HepG2 (cell line): Measurements from ENCODE around the gene EPHA2. TPM values are rescaled to one million over a fixed set of nuclear protein-coding genes. Genes with fewer than 3 reads are reported as not detected.
A peak's percentile ranks its signal among the peaks of the same experiment; 100 is the strongest.

ENCODE experiments used
- ATAC-seq: fragments of 200-7000 bp; cut with Tn5 transposase; 3 replicates; pipeline ENCODE4 v1.9.1; 2020; ENCODE audit warnings: mild to moderate bottlenecking, moderate library complexity
- BruUV-seq: library from RNA; stranded (reverse); fragments of 400-500 nt; replicated peaks from 2 replicates; lab custom pipeline; 2021; lab: Mats Ljungman, UMichigan
- CTCF ChIA-PET: fragments of 300-600 bp; formaldehyde crosslinking; extraction: SDS; loops from one replicate; lab custom pipeline; 2021; ENCODE audit warnings: low total read pairs, inconsistent platforms, low intra/inter-chr PET ratio; lab: Yijun Ruan, JAX
- POLR2A ChIA-PET: fragments of 350-600 bp; sonication (Branson Sonifier 250); formaldehyde crosslinking; loops from one replicate; lab custom pipeline; 2020; ENCODE audit warnings: antibody characterized with exemption, inconsistent platforms; lab: Yijun Ruan, JAX
- DNase-seq: peaks from one replicate; pipeline ENCODE4 v3.0.0-alpha.2; 2015; ENCODE audit warnings: low spot score
- FAIRE-seq: peaks from 3 replicates; lab custom pipeline; 2011; peaks lifted over from hg19 to GRCh38; lab: Jason Lieb, UNC
- H2AFZ ChIP-seq: one replicate; pipeline ENCODE4 v1.6.1; 2011; ENCODE audit warnings: low read length, inconsistent platforms
- H3K27ac ChIP-seq: fragments of 300-600 bp; 3 replicates; pipeline ENCODE4 v1.8.0; 2011; ENCODE audit warnings: mixed run types, mild to moderate bottlenecking, mixed read lengths, low read length, inconsistent platforms; ENCODE audit not compliant: insufficient read depth; ENCODE audit errors: extremely low read length
- H3K27me3 ChIP-seq, 2 experiments: fragments of 200-600 bp in 1 of 2; 2 replicates in 1 of 2; 3 replicates in 1 of 2; pipeline versions ENCODE4 v1.6.0 to v1.8.0; 2011; ENCODE audit warnings: low read length in 2 of 2, mild to moderate bottlenecking in 2 of 2, moderate library complexity in 2 of 2, inconsistent platforms in 1 of 2; ENCODE audit not compliant: insufficient read depth in 2 of 2, control insufficient read depth in 1 of 2
- H3K36me3 ChIP-seq, 2 experiments: fragments of 200-600 bp in 1 of 2; replicated peaks in 1 of 2; 2 replicates in 1 of 2; 3 replicates in 1 of 2; pipeline versions ENCODE4 v1.5.1 to v1.8.0; 2011; ENCODE audit warnings: low read length in 2 of 2, inconsistent platforms in 1 of 2; ENCODE audit not compliant: insufficient read depth in 2 of 2, control insufficient read depth in 1 of 2
- H3K4me1 ChIP-seq: 2 replicates; pipeline ENCODE4 v1.5.1; 2012; ENCODE audit warnings: low read length, inconsistent platforms; ENCODE audit not compliant: insufficient read depth
- H3K4me2 ChIP-seq: 2 replicates; pipeline ENCODE4 v1.6.0; 2011; ENCODE audit warnings: low read depth, low read length, inconsistent platforms
- H3K4me3 ChIP-seq, 3 experiments: fragments of 200-600 bp in 1 of 3; sonication (generic), shearing (Covaris generic) in 1 of 3; replicated peaks in 1 of 3; 2 replicates each; pipeline ENCODE4 v1.5.1; 2011 to 2016; ENCODE audit warnings: low read length in 3 of 3, inconsistent platforms in 2 of 3, low read depth in 2 of 3, mild to moderate bottlenecking in 2 of 3, control low read depth in 1 of 3, mixed read lengths in 1 of 3; ENCODE audit not compliant: insufficient read depth in 1 of 3
- H3K79me2 ChIP-seq: one replicate; pipeline ENCODE4 v1.6.1; 2011; ENCODE audit warnings: low read length, inconsistent platforms; ENCODE audit not compliant: insufficient read depth
- H3K9ac ChIP-seq: 2 replicates; pipeline ENCODE4 v1.6.0; 2011; ENCODE audit warnings: mild to moderate bottlenecking, low read depth, low read length, inconsistent platforms; ENCODE audit not compliant: insufficient read depth
- H3K9me3 ChIP-seq: 2 replicates; pipeline ENCODE4 v1.5.1; 2012; ENCODE audit warnings: mild to moderate bottlenecking, low read length
- H4K20me1 ChIP-seq: 2 replicates; pipeline ENCODE4 v1.6.0; 2011; ENCODE audit warnings: inconsistent platforms, mild to moderate bottlenecking, low read length, moderate library complexity; ENCODE audit not compliant: insufficient read depth
- ATF1 ChIP-seq: IDR thresholded peaks from 2 replicates; pipeline ENCODE4 v1.6.1; 2016; ENCODE audit warnings: mild to moderate bottlenecking, control low read depth
- GMEB1 ChIP-seq: sonication (generic); formaldehyde crosslinking; IDR thresholded peaks from 2 replicates; pipeline ENCODE4 v1.5.1; 2020; ENCODE audit warnings: missing genetic modification reagents, mild to moderate bottlenecking, borderline replicate concordance
- HNF4G ChIP-seq, 2 experiments: sonication (generic) in 1 of 2; formaldehyde crosslinking in 1 of 2; IDR thresholded peaks; 2 replicates each; pipeline versions ENCODE4 v1.4.0 to v1.6.1; 2011 to 2020; ENCODE audit warnings: borderline replicate concordance in 2 of 2, low read depth in 2 of 2, mild to moderate bottlenecking in 2 of 2, low read length in 1 of 2, missing genetic modification reagents in 1 of 2, moderate library complexity in 1 of 2
- JARID2 ChIP-seq: sonication (generic); formaldehyde crosslinking; IDR thresholded peaks from 2 replicates; pipeline ENCODE4 v1.8.1; 2023; ENCODE audit warnings: missing genetic modification reagents, inconsistent platforms; ENCODE audit not compliant: insufficient replicate concordance
- KMT2A ChIP-seq: sonication (generic); formaldehyde crosslinking; IDR thresholded peaks from 2 replicates; pipeline ENCODE4 v1.4.0; 2020; ENCODE audit warnings: missing genetic modification reagents
- LCORL ChIP-seq, 2 experiments: fragments of 450-650 bp in 1 of 2; sonication (generic) in 1 of 2; formaldehyde crosslinking in 1 of 2; IDR thresholded peaks; 2 replicates each; pipeline versions ENCODE4 v1.5.0 to v1.6.1; 2017 to 2020; ENCODE audit warnings: antibody characterized with exemption in 1 of 2, missing genetic modification reagents in 1 of 2
- NFYC ChIP-seq: IDR thresholded peaks from 2 replicates; pipeline ENCODE4 v1.6.1; 2016; ENCODE audit warnings: missing genetic modification reagents, missing compliant biosample characterization
- SRSF4 ChIP-seq: fragments of 200-400 bp; formaldehyde crosslinking; IDR thresholded peaks from one replicate; pipeline ENCODE4 v1.6.1; 2018; ENCODE audit warnings: mild to moderate bottlenecking, low read depth, low read length, moderate library complexity; ENCODE audit not compliant: poor library complexity, severe bottlenecking
- USF2 ChIP-seq, 2 experiments: sonication (generic) in 1 of 2; formaldehyde crosslinking in 1 of 2; IDR thresholded peaks; 2 replicates each; pipeline versions ENCODE4 v1.5.1 to v1.6.1; 2011 to 2020; ENCODE audit warnings: borderline replicate concordance in 1 of 2, low read depth in 1 of 2, low read length in 1 of 2, mild to moderate bottlenecking in 1 of 2, missing genetic modification reagents in 1 of 2, moderate library complexity in 1 of 2
- ZBTB26 ChIP-seq: IDR thresholded peaks from 2 replicates; pipeline ENCODE4 v1.6.1; 2016; ENCODE audit warnings: missing compliant biosample characterization, missing genetic modification reagents, borderline replicate concordance
- ZFP36L1 ChIP-seq: sonication (generic); formaldehyde crosslinking; IDR thresholded peaks from 2 replicates; pipeline ENCODE4 v1.8.0; 2022; ENCODE audit warnings: mild to moderate bottlenecking, missing genetic modification reagents, moderate library complexity
- ZNF414 ChIP-seq: sonication (generic); formaldehyde crosslinking; IDR thresholded peaks from 2 replicates; pipeline ENCODE4 v1.5.0; 2020; ENCODE audit warnings: missing genetic modification reagents
- ZNF619 ChIP-seq: sonication (generic); formaldehyde crosslinking; IDR thresholded peaks from 2 replicates; pipeline ENCODE4 v1.4.0; 2020; ENCODE audit warnings: mild to moderate bottlenecking, missing genetic modification reagents
- ZNF788 ChIP-seq: sonication (generic); formaldehyde crosslinking; IDR thresholded peaks from 2 replicates; pipeline ENCODE4 v1.5.0; 2020; ENCODE audit warnings: mild to moderate bottlenecking, missing genetic modification reagents, borderline replicate concordance
- WGBS: methylation state at CpG from one replicate; pipeline ENCODE4 v1.1.6; 2017; ENCODE audit warnings: low lambda C conversion rate; 5-methylcytosine and 5-hydroxymethylcytosine counted together
- in situ Hi-C: cut with HindIII; loops from 2 replicates; pipeline ENCODE4 v1.10.0; 2017; ENCODE audit warnings: low pct_unique_long_range_greater_than_20kb; ENCODE audit not compliant: extremely low pct_ligation_motif_present
- intact Hi-C: fragments of 100-400 bp; cut with micrococcal nuclease; formaldehyde crosslinking; loops from one replicate; pipeline ENCODE4 v1.10.0; 2022; ENCODE audit not compliant: unreplicated experiment
- polyA plus RNA-seq, 8 experiments: library from polyadenylated mRNA; depleted of rRNA in 3 of 8; stranded (reverse) in 7 of 8; unstranded in 1 of 8; fragments of >200 nt; fragmentation: Illumina TruSeq in 4 of 8; extraction: Trizol in 4 of 8; gene quantifications; 2 replicates each; pipeline versions ENCODE4 v1.2.1 to v1.2.3, GENCODE V29; 2011 to 2016; ENCODE audit warnings: low read depth in 4 of 8, missing spikeins in 1 of 8, mixed read lengths in 1 of 8; ENCODE audit not compliant: insufficient read depth in 1 of 8
- total RNA-seq, 5 experiments: library from RNA; depleted of rRNA; stranded (reverse); fragments of >200 nt; fragmentation: Illumina TruSeq; extraction: Trizol; gene quantifications; 2 replicates each; pipeline ENCODE4 v1.2.3, GENCODE V29; 2016; ENCODE audit warnings: low read depth in 1 of 5

The EPHA2 gene
- total and polyA plus RNA-seq, 2 of the 13 experiments (the other 11 are each of a cell fraction or from before 2014, with no cell fraction given) = 33.6 to 53.6 TPM

- no peak for TF ChIP-seq GMEB1 (CRISPR knock-in tag)
- no peak for TF ChIP-seq NFYC
- TF ChIP-seq ZNF788 (CRISPR knock-in tag) = no peak
- no peak for TF ChIP-seq JARID2 (CRISPR knock-in tag)
- TF ChIP-seq LCORL (IDR thresholded peaks at IDR 0.05) = no peak
- peak; percentile 35; the same call in 1 of the 2 replicates for TF ChIP-seq LCORL (CRISPR knock-in tag; IDR thresholded peaks at IDR 0.05)
- TF ChIP-seq ZNF414 (CRISPR knock-in tag) = no peak
- peak; percentile 43; the same call in 1 of the 2 replicates for TF ChIP-seq HNF4G (IDR thresholded peaks at IDR 0.05; ENCODE audit: borderline replicate concordance, low read depth, low read length)
- TF ChIP-seq HNF4G (CRISPR knock-in tag; IDR thresholded peaks at IDR 0.05; ENCODE audit: borderline replicate concordance, low read depth) = no peak
These were observed 78.2 kb downstream of the EPHA2 start (continued) for GRCh38 chr1:16077406-16078245.

GRCh38 chr1:16076865-16077238 is 79.0 kb downstream of the EPHA2 start:
- Histone ChIP-seq H3K9ac (no peak overlapping the region), H3K4me3 (no peak overlapping the region), H3K4me2 (no peak overlapping the region), H2AFZ (no peak overlapping the region), H3K27ac (no peak overlapping the region), H3K27me3 (peaks cover 3 to 40% of the 10 kb centered on the region in 2 experiments), H3K9me3 (no peaks in the 10 kb centered on the region), H3K4me1 (peaks cover 55% of the 10 kb centered on the region), H3K36me3 (no peaks in the 10 kb centered on the region), H3K79me2 (no peaks in the 10 kb centered on the region), H4K20me1 (no peaks in the 10 kb centered on the region)
- no TSS peak for BruUV-seq
- CTCF ChIA-PET = interaction anchor here (1.3 kb wide), 1 partner anchor 111 kb away, joined by 5 read pairs; no protein-coding TSS in a partner anchor
- FAIRE-seq = no peak
- ATAC-seq = no peak
- intact Hi-C loops (loop anchor here (10.0 kb wide), 1 partner anchor 68 kb away; no protein-coding TSS in a partner anchor), in situ Hi-C loops (loop anchor here (5.0 kb wide), 2 partner anchors 105 to 165 kb away; no protein-coding TSS in a partner anchor)
- WGBS = 36% methylated on average over 10 of the region's 11 CpGs
- POLR2A ChIA-PET = interaction anchor here (1.2 kb wide), 1 partner anchor 67 kb away, joined by 3 read pairs; no protein-coding TSS in a partner anchor
- no peak for DNase-seq
- TF ChIP-seq ZNF619 (CRISPR knock-in tag) = no peak
- TF ChIP-seq ATF1 (CRISPR knock-in tag) = no peak
- TF ChIP-seq SRSF4 = no peak
- no peak for TF ChIP-seq ZFP36L1 (CRISPR knock-in tag)
- no peak for TF ChIP-seq USF2 (IDR thresholded peaks at IDR 0.05; ENCODE audit: low read depth, low read length)
- TF ChIP-seq USF2 (CRISPR knock-in tag; IDR thresholded peaks at IDR 0.05; ENCODE audit: borderline replicate concordance) = no peak
- TF ChIP-seq KMT2A = no peak
- no peak for TF ChIP-seq ZBTB26
